Epithelial cell of proximal tubule (primary cell): Measurements from ENCODE around the gene PDGFA. TPM values are rescaled to one million over a fixed set of nuclear protein-coding genes. Genes with fewer than 3 reads are reported as not detected.

Experiments
- DNase-seq: peaks from one replicate; pipeline ENCODE4 v3.0.0-alpha.2; 2011; ENCODE audit warnings: low read depth
- H3K4me3 ChIP-seq: 2 replicates; pipeline ENCODE4 v1.5.1; 2011; ENCODE audit warnings: low read depth, mild to moderate bottlenecking, low read length
- CTCF ChIP-seq: conservative IDR thresholded peaks from 2 replicates; pipeline ENCODE4 v1.5.1; 2012; ENCODE audit warnings: low read depth, mild to moderate bottlenecking, low read length
- total RNA-seq: library from RNA; depleted of rRNA; stranded (reverse); fragments of >200 nt; gene quantifications from 2 replicates; pipeline ENCODE4 v1.2.3, GENCODE V29; 2015

PDGFA gene
- total RNA-seq = 11.6 and 27.3 TPM in 2 replicates

- TF ChIP-seq CTCF = no peak
- DNase-seq = no peak
These were observed at the start of gene PDGFA for GRCh38 chr7:519484-520390. Gene PDGFA (minus strand): TSS chr7:519846. CDS start chr7:519001, 845 bp downstream.

GRCh38 chr7:568031-568951, 48.6 kb upstream of the PDGFA start:
- TF ChIP-seq CTCF = no peak

More at GRCh38 chr7:519484-520390, at the start of gene PDGFA:
- H3K4me3 ChIP-seq = peak within 1 kb of the TSS; percentile 69

GRCh38 chr7:567305-567883, 47.7 kb upstream of the PDGFA start:
- TF ChIP-seq CTCF = no peak
- no peak overlapping the region for H3K4me3 ChIP-seq
- no peak for DNase-seq

More at GRCh38 chr7:568031-568951, 48.6 kb upstream of the PDGFA start:
- DNase-seq = no peak
- H3K4me3 ChIP-seq = no peak overlapping the region

GRCh38 chr7:566100-566499, 46.5 kb upstream of the PDGFA start:
- H3K4me3 ChIP-seq = no peak overlapping the region
- no peak for TF ChIP-seq CTCF
- DNase-seq = no peak

GRCh38 chr7:564176-564865, 44.7 kb upstream of the PDGFA start:
- H3K4me3 ChIP-seq = no peak overlapping the region
- no peak for TF ChIP-seq CTCF
- no peak for DNase-seq

GRCh38 chr7:563629-564170, 44.1 kb upstream of the PDGFA start:
- no peak for DNase-seq
- no peak overlapping the region for H3K4me3 ChIP-seq
- no peak for TF ChIP-seq CTCF
